ENCODE measurements around the gene NXPH1.

The NXPH1 gene

GRCh38 chr7:8620169-8620568 lies 186.8 kb downstream of the NXPH1 start:
- no peak overlapping the region for H3K4me3 ChIP-seq (ENCODE audit: low read length)
- no peak for TF ChIP-seq ZNF274 (IDR thresholded peaks at IDR 0.05; ENCODE audit: low read depth, low read length)

- no peak overlapping the region for H3K4me3 ChIP-seq (ENCODE audit: low read length)
- TF ChIP-seq ZNF274 (IDR thresholded peaks at IDR 0.05; ENCODE audit: low read depth, low read length): no peak
Observed at GRCh38 chr7:8625612-8626011, 192.2 kb downstream of the NXPH1 start.

GRCh38 chr7:8627325-8627724 lies 193.9 kb downstream of the NXPH1 start:
- H3K4me3 ChIP-seq (ENCODE audit: low read length): no peak overlapping the region
- TF ChIP-seq ZNF274 (IDR thresholded peaks at IDR 0.05; ENCODE audit: low read depth, low read length): no peak

- TF ChIP-seq ZNF274 (IDR thresholded peaks at IDR 0.05; ENCODE audit: low read depth, low read length): no peak
- H3K4me3 ChIP-seq (ENCODE audit: low read length): no peak overlapping the region
Observed at GRCh38 chr7:8628656-8629055, 195.2 kb downstream of the NXPH1 start.

GRCh38 chr7:8629504-8629903 lies 196.1 kb downstream of the NXPH1 start:
- no peak overlapping the region for H3K4me3 ChIP-seq (ENCODE audit: low read length)
- TF ChIP-seq ZNF274 (IDR thresholded peaks at IDR 0.05; ENCODE audit: low read depth, low read length): no peak

GRCh38 chr7:8637322-8637721 lies 203.9 kb downstream of the NXPH1 start:
- no peak overlapping the region for H3K4me3 ChIP-seq (ENCODE audit: low read length)
- no peak for TF ChIP-seq ZNF274 (IDR thresholded peaks at IDR 0.05; ENCODE audit: low read depth, low read length)

GRCh38 chr7:8638076-8638475 lies 204.7 kb downstream of the NXPH1 start:
- TF ChIP-seq ZNF274 (IDR thresholded peaks at IDR 0.05; ENCODE audit: low read depth, low read length): no peak
- H3K4me3 ChIP-seq (ENCODE audit: low read length): no peak overlapping the region

- no peak for TF ChIP-seq ZNF274 (IDR thresholded peaks at IDR 0.05; ENCODE audit: low read depth, low read length)
- H3K4me3 ChIP-seq (ENCODE audit: low read length): no peak overlapping the region
Observed at GRCh38 chr7:8639668-8640067, 206.3 kb downstream of the NXPH1 start.

GRCh38 chr7:8640671-8641070 lies 207.3 kb downstream of the NXPH1 start:
- no peak for TF ChIP-seq ZNF274 (IDR thresholded peaks at IDR 0.05; ENCODE audit: low read depth, low read length)
- H3K4me3 ChIP-seq (ENCODE audit: low read length): no peak overlapping the region

GRCh38 chr7:8668627-8669500 lies 235.5 kb downstream of the NXPH1 start:
- TF ChIP-seq ZNF274 (IDR thresholded peaks at IDR 0.05; ENCODE audit: low read depth, low read length): no peak
- H3K4me3 ChIP-seq (ENCODE audit: low read length): no peak overlapping the region

GRCh38 chr7:8669501-8669851 lies 236.1 kb downstream of the NXPH1 start:
- H3K4me3 ChIP-seq (ENCODE audit: low read length): no peak overlapping the region
- no peak for TF ChIP-seq ZNF274 (IDR thresholded peaks at IDR 0.05; ENCODE audit: low read depth, low read length)

GRCh38 chr7:8684426-8684825 lies 251.0 kb downstream of the NXPH1 start:
- TF ChIP-seq ZNF274 (IDR thresholded peaks at IDR 0.05; ENCODE audit: low read depth, low read length): no peak
- no peak overlapping the region for H3K4me3 ChIP-seq (ENCODE audit: low read length)

- TF ChIP-seq ZNF274 (IDR thresholded peaks at IDR 0.05; ENCODE audit: low read depth, low read length): no peak
Observed at GRCh38 chr7:8699875-8700624, 266.6 kb downstream of the NXPH1 start.

GRCh38 chr7:8702807-8703206 lies 269.4 kb downstream of the NXPH1 start:
- H3K4me3 ChIP-seq (ENCODE audit: low read length): no peak overlapping the region
- TF ChIP-seq ZNF274 (IDR thresholded peaks at IDR 0.05; ENCODE audit: low read depth, low read length): no peak

More at GRCh38 chr7:8699875-8700624, 266.6 kb downstream of the NXPH1 start:
- H3K4me3 ChIP-seq (ENCODE audit: low read length): no peak overlapping the region

GRCh38 chr7:8710124-8710523 lies 276.7 kb downstream of the NXPH1 start:
- H3K4me3 ChIP-seq (ENCODE audit: low read length): no peak overlapping the region
- no peak for TF ChIP-seq ZNF274 (IDR thresholded peaks at IDR 0.05; ENCODE audit: low read depth, low read length)

Measured in GM08714 (cell line).